KMS-11 (cell line): ENCODE data around the gene EOLA1.
A peak's percentile ranks its signal among the peaks of the same experiment; 100 is the strongest.

ENCODE experiments used
- H2AFZ ChIP-seq: fragments of 200-600 bp; sonication (generic); 2 replicates; pipeline ENCODE4 v1.6.1; 2016; ENCODE audit warnings: antibody characterized with exemption, mixed run types, low read depth
- H3K27ac ChIP-seq: fragments of 200-600 bp; sonication (generic); 2 replicates; pipeline ENCODE4 v1.6.1; 2016; ENCODE audit warnings: mild to moderate bottlenecking, mixed run types
- H3K27me3 ChIP-seq: fragments of 200-600 bp; sonication (generic); 2 replicates; pipeline ENCODE4 v1.6.1; 2017; ENCODE audit warnings: mild to moderate bottlenecking, low read depth, mixed run types, moderate library complexity; ENCODE audit not compliant: insufficient read depth
- H3K36me3 ChIP-seq: fragments of 200-600 bp; sonication (generic); 2 replicates; pipeline ENCODE4 v1.6.1; 2017; ENCODE audit warnings: mild to moderate bottlenecking, mixed run types; ENCODE audit not compliant: insufficient read depth
- H3K4me1 ChIP-seq: fragments of 200-600 bp; sonication (generic); 2 replicates; pipeline ENCODE4 v1.6.1; 2016; ENCODE audit warnings: mild to moderate bottlenecking, low read depth, mixed run types; ENCODE audit not compliant: poor library complexity, severe bottlenecking
- H3K4me2 ChIP-seq: fragments of 200-600 bp; sonication (generic); 2 replicates; pipeline ENCODE4 v1.7.0; 2016; ENCODE audit warnings: mild to moderate bottlenecking, mixed run types
- H3K4me3 ChIP-seq: fragments of 200-600 bp; sonication (generic); IDR thresholded peaks from 2 replicates; pipeline ENCODE4 v1.6.1; 2017; ENCODE audit warnings: low read depth, low read length, mixed read lengths; ENCODE audit not compliant: insufficient read depth
- H3K79me2 ChIP-seq: fragments of 200-600 bp; sonication (generic); 2 replicates; pipeline ENCODE4 v1.6.1; 2016; ENCODE audit warnings: low read depth, mixed run types; ENCODE audit not compliant: insufficient read depth
- H3K9ac ChIP-seq: fragments of 200-600 bp; sonication (generic); 2 replicates; pipeline ENCODE4 v1.6.1; 2016; ENCODE audit warnings: mild to moderate bottlenecking, mixed run types
- H4K20me1 ChIP-seq: fragments of 200-600 bp; sonication (generic); 2 replicates; pipeline ENCODE4 v1.6.1; 2016; ENCODE audit warnings: mild to moderate bottlenecking, mixed run types; ENCODE audit not compliant: insufficient read depth
- TF ChIP-seq, protein P1 (sequence below): fragments of 200-600 bp; sonication (generic); conservative IDR thresholded peaks from 2 replicates; pipeline ENCODE4 v1.6.1; 2017; ENCODE audit warnings: low read depth, mild to moderate bottlenecking, antibody characterized with exemption, low read length, moderate library complexity, mixed read lengths

Gene EOLA1

DNA sequence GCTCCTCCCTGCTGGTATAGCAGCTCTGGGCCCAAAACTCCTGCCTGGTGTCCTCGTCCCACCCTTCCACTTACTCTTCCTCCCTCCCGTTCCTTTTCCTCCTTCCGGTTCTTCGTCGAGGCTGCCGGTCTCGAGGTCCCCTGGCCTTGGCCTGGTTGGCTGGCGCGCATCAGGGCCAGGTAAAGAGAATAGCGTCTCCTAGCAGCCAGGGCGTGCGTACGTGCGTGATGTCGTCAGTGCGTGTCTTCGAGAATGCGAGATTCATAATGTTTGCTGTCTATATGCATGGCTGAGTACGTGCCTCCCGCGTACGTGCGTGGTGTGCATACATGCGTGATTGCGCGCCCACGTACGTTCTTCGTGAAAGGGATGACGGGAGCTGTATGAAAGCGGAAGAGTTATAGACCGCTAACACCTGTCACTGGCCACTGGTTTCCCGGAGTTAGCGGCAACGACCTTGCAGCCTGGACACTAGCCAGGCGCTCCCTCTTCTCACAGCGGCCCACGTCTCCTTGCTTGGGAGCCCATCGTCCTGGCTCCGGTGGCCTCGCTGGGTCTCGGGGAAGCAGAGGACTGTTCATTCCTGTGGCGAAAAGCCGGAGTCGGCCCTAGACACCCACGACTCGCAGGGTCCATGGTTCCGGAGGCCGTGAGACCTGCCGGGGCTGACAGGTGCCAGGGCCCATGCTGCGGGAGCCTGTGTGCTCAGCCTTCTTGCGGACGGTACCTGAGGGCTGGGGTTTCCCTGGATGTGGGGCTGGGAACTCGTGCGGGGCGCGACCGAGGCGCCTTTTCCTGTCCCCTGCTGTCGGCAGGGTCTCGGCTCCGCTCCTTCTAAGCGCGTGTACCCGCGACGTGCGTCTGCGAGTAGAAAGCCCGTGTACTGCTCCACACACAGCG, at the start of gene EOLA1:
Gene EOLA1 (plus strand): TSS at position 392 of the 900 bp plus-strand sequence. CDS start 4,619 bp downstream, outside the sequence.
- Histone ChIP-seq H3K4me3 (no peak within 1 kb of the TSS), H3K36me3 (no peaks in the 10 kb centered on the region), H3K4me2 (peak within 1 kb of the TSS; percentile 84), H3K9ac (peak within 1 kb of the TSS; percentile 89), H3K27ac (peak within 1 kb of the TSS; percentile 93), H2AFZ (peak within 1 kb of the TSS; percentile 69), H4K20me1 (no peaks in the 10 kb centered on the region), H3K27me3 (no peaks in the 10 kb centered on the region), H3K79me2 (peaks cover 5% of the 10 kb centered on the region; the same call in 1 of the 2 replicates), H3K4me1 (no peaks in the 10 kb centered on the region)
- TF ChIP-seq, protein P1, sequence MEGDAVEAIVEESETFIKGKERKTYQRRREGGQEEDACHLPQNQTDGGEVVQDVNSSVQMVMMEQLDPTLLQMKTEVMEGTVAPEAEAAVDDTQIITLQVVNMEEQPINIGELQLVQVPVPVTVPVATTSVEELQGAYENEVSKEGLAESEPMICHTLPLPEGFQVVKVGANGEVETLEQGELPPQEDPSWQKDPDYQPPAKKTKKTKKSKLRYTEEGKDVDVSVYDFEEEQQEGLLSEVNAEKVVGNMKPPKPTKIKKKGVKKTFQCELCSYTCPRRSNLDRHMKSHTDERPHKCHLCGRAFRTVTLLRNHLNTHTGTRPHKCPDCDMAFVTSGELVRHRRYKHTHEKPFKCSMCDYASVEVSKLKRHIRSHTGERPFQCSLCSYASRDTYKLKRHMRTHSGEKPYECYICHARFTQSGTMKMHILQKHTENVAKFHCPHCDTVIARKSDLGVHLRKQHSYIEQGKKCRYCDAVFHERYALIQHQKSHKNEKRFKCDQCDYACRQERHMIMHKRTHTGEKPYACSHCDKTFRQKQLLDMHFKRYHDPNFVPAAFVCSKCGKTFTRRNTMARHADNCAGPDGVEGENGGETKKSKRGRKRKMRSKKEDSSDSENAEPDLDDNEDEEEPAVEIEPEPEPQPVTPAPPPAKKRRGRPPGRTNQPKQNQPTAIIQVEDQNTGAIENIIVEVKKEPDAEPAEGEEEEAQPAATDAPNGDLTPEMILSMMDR: no peak

DNA sequence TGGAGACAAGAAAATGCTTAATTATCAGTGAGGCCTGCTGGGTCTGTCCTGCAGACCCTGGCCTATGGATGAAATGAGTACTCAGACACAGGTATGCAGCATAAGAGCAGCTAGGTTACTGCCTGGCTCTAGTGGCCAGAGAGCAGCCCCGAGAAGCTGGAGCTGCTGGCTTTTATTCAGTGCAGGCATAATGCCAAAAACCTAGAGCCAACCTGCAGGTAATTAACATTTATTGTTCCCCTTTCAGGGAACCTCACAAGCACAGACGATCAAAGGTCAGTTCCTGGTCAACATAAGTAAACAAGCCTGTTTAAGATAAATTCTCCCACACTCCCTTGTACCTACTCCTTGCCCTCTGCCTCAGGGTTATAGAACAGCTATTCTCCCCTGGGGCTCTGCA, 49.0 kb upstream of the EOLA1 start:
- Histone ChIP-seq H3K4me1 (no peaks in the 10 kb centered on the region), H3K9ac (no peak overlapping the region), H3K79me2 (no peaks in the 10 kb centered on the region), H4K20me1 (no peaks in the 10 kb centered on the region), H3K27me3 (no peaks in the 10 kb centered on the region), H3K36me3 (no peaks in the 10 kb centered on the region), H3K4me2 (no peak overlapping the region), H2AFZ (no peak overlapping the region), H3K4me3 (no peak overlapping the region), H3K27ac (no peak overlapping the region)
- TF ChIP-seq, protein P1: no peak

DNA sequence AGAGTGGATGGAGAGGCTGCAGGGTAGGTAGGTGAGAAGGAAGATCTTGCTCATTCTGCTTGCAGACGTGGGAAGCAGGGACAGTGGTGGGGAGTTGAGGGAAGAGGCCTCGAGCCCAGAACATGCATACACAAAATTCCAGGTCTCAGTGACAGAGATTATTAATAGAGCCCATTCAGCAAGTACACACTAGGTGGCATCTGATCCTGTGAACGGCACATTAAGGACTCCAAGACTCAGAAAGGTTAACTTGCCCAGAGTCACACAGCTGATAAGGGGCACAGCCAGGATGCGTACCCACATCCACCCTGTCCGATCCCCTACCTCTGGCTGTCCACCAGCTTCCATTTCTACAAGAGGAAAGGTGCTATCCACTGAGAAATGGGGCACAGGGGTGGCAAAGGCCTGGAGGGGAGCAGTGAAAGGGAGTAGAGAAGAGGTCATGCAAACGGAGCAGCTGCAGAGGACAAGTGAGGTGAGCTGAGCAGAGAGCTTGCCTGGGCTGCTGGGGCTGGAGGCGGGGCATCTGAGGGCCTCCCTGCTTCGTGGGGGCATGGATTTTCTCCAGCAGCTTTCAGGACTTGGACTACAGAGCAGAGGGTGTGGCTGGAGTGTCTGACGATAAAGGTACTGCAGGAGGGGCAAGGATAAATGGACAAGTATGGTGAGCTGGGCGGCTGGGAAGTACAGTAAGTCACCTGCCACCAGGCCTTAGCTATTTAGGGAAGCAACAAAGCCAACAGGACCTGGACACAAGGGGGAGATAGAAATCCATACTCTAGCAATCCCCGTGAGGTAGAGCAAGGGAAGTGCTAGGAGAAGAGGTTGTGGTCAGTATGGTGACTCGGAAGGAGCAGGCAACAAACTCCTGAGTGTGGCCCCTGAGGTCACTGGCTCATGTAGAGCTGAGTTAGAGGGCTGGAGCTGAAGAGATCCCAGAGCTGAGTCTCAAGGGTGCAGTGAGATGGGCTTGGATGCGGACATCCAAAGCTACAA, 46.9 kb upstream of the EOLA1 start:
- no peaks in the 10 kb centered on the region for H3K79me2 ChIP-seq

More for the DNA sequence above, 46.9 kb upstream of the EOLA1 start:
- H3K36me3 ChIP-seq: no peaks in the 10 kb centered on the region
- no peak overlapping the region for H3K4me3 ChIP-seq
- no peak overlapping the region for H3K9ac ChIP-seq
- H3K27me3 ChIP-seq: no peaks in the 10 kb centered on the region
- no peaks in the 10 kb centered on the region for H4K20me1 ChIP-seq
- no peak overlapping the region for H3K4me2 ChIP-seq
- no peak overlapping the region for H2AFZ ChIP-seq
- TF ChIP-seq, protein P1: no peak
- no peak overlapping the region for H3K27ac ChIP-seq
- H3K4me1 ChIP-seq: no peaks in the 10 kb centered on the region
